Measurements from ENCODE around the gene KDSR. TPM values are rescaled to one million over a fixed set of nuclear protein-coding genes. Genes with fewer than 3 reads are reported as not detected.

The KDSR gene
- total and polyA plus RNA-seq, 2 experiments from 2014 or later = 26.5 to 50.7 TPM

GRCh38 chr18:63306819-63307550 is 60.0 kb downstream of the KDSR start:
- Histone ChIP-seq H3K4me3 (no peak overlapping the region), H4K20me1 (ENCODE audit: insufficient read depth, poor library complexity, severe bottlenecking) (no peaks in the 10 kb centered on the region), H3K79me2 (no peaks in the 10 kb centered on the region), H3K9me2 (replicated peaks; ENCODE audit: insufficient read depth) (no peaks in the 10 kb centered on the region), H3K4me2 (no peak overlapping the region), H3K27ac (no peak overlapping the region), H3K4me1 (ENCODE audit: insufficient read depth) (no peaks in the 10 kb centered on the region), H2AFZ (no peak overlapping the region), H3K9me3 (ENCODE audit: low read depth) (no peaks in the 10 kb centered on the region), H3K36me3 (replicated peaks; ENCODE audit: insufficient read depth, low read depth) (no peaks in the 10 kb centered on the region), H3K27me3 (peaks cover 4% of the 10 kb centered on the region)
- 92% methylated on average over 7 of the region's 7 CpGs for WGBS (ENCODE audit: low lambda C conversion rate, missing lambda C conversion rate)
- DNase-seq (ENCODE audit: low spot score) = no peak
- no peak for TF ChIP-seq EZH2 (IDR thresholded peaks at IDR 0.05; ENCODE audit: borderline replicate concordance)
- TF ChIP-seq CTCF (IDR thresholded peaks at IDR 0.05; ENCODE audit: poor library complexity) = no peak
- no peak for TF ChIP-seq EZH2phosphoT487 (IDR thresholded peaks at IDR 0.05; ENCODE audit: low read depth, severe bottlenecking, unreplicated experiment)

GRCh38 chr18:63306249-63306648 is 60.8 kb downstream of the KDSR start:
- no peaks in the 10 kb centered on the region for H3K9me3 ChIP-seq (ENCODE audit: low read depth)
- TF ChIP-seq EZH2phosphoT487 (IDR thresholded peaks at IDR 0.05; ENCODE audit: low read depth, severe bottlenecking, unreplicated experiment) = no peak
- no peak for TF ChIP-seq EZH2 (IDR thresholded peaks at IDR 0.05; ENCODE audit: borderline replicate concordance)
- TF ChIP-seq CTCF (IDR thresholded peaks at IDR 0.05; ENCODE audit: poor library complexity) = no peak
- peaks cover 4% of the 10 kb centered on the region for H3K27me3 ChIP-seq
- H3K4me2 ChIP-seq = no peak overlapping the region
- no peaks in the 10 kb centered on the region for H3K36me3 ChIP-seq (replicated peaks; ENCODE audit: insufficient read depth, low read depth)
- no peak overlapping the region for H3K27ac ChIP-seq
- 92% methylated on average over 6 of the region's 6 CpGs for WGBS (ENCODE audit: low lambda C conversion rate, missing lambda C conversion rate)
- no peak overlapping the region for H2AFZ ChIP-seq
- no peak for DNase-seq (ENCODE audit: low spot score)
- H4K20me1 ChIP-seq (ENCODE audit: insufficient read depth, poor library complexity, severe bottlenecking) = no peaks in the 10 kb centered on the region
- H3K4me1 ChIP-seq (ENCODE audit: insufficient read depth) = no peaks in the 10 kb centered on the region
- H3K4me3 ChIP-seq = no peak overlapping the region
- no peaks in the 10 kb centered on the region for H3K9me2 ChIP-seq (replicated peaks; ENCODE audit: insufficient read depth)
- no peaks in the 10 kb centered on the region for H3K79me2 ChIP-seq

GRCh38 chr18:63303547-63303946 is 63.5 kb downstream of the KDSR start:
- TF ChIP-seq EZH2 (IDR thresholded peaks at IDR 0.05; ENCODE audit: borderline replicate concordance) (no peak), EZH2phosphoT487 (IDR thresholded peaks at IDR 0.05; ENCODE audit: low read depth, severe bottlenecking, unreplicated experiment) (no peak), CTCF (IDR thresholded peaks at IDR 0.05; ENCODE audit: poor library complexity) (no peak)
- Histone ChIP-seq H3K27me3 (peaks cover 4% of the 10 kb centered on the region), H3K4me2 (no peak overlapping the region), H3K27ac (no peak overlapping the region), H3K4me3 (no peak overlapping the region), H3K9me2 (replicated peaks; ENCODE audit: insufficient read depth) (no peaks in the 10 kb centered on the region), H3K9me3 (ENCODE audit: low read depth) (no peaks in the 10 kb centered on the region), H2AFZ (no peak overlapping the region), H3K79me2 (no peaks in the 10 kb centered on the region), H3K36me3 (replicated peaks; ENCODE audit: insufficient read depth, low read depth) (no peaks in the 10 kb centered on the region), H3K4me1 (ENCODE audit: insufficient read depth) (no peaks in the 10 kb centered on the region), H4K20me1 (ENCODE audit: insufficient read depth, poor library complexity, severe bottlenecking) (no peaks in the 10 kb centered on the region)
- no peak for DNase-seq (ENCODE audit: low spot score)
- 95% methylated on average over 3 of the region's 3 CpGs for WGBS (ENCODE audit: low lambda C conversion rate, missing lambda C conversion rate)
